Measurements from ENCODE around the gene OCSTAMP.
A peak's percentile ranks its signal among the peaks of the same experiment; 100 is the strongest.

OCSTAMP gene

GRCh38 chr20:46573234-46573633 lies 22.8 kb upstream of the OCSTAMP start:
- DNase-seq (ENCODE audit: low read depth, low spot score) = no peak

GRCh38 chr20:46572790-46573189 lies 22.3 kb upstream of the OCSTAMP start:
- DNase-seq (ENCODE audit: low read depth, low spot score) = no peak

- DNase-seq (ENCODE audit: low read depth, low spot score) = no peak
These were observed 21.7 kb upstream of the OCSTAMP start for GRCh38 chr20:46572153-46572552.

GRCh38 chr20:46571418-46571817 lies 21.0 kb upstream of the OCSTAMP start:
- DNase-seq (ENCODE audit: low read depth, low spot score) = no peak

- no peak for DNase-seq (ENCODE audit: low read depth, low spot score)
These were observed 20.5 kb upstream of the OCSTAMP start for GRCh38 chr20:46570956-46571355.

GRCh38 chr20:46569961-46570360 lies 19.5 kb upstream of the OCSTAMP start:
- DNase-seq (ENCODE audit: low read depth, low spot score) = no peak

GRCh38 chr20:46568570-46569129 lies 18.2 kb upstream of the OCSTAMP start:
- DNase-seq (ENCODE audit: low read depth, low spot score) = no peak

GRCh38 chr20:46566125-46566524 lies 15.7 kb upstream of the OCSTAMP start:
- no peak for DNase-seq (ENCODE audit: low read depth, low spot score)

- DNase-seq (ENCODE audit: low read depth, low spot score) = no peak
These were observed 13.9 kb upstream of the OCSTAMP start for GRCh38 chr20:46564241-46564957.

- DNase-seq (ENCODE audit: low read depth, low spot score) = no peak
These were observed 13.4 kb upstream of the OCSTAMP start for GRCh38 chr20:46563860-46564221.

- no peak for DNase-seq (ENCODE audit: low read depth, low spot score)
These were observed 12.9 kb upstream of the OCSTAMP start for GRCh38 chr20:46563170-46563859.

GRCh38 chr20:46562373-46563169 lies 12.1 kb upstream of the OCSTAMP start:
- peak; percentile 20 for DNase-seq (ENCODE audit: low read depth, low spot score)

GRCh38 chr20:46562009-46562372 lies 11.5 kb upstream of the OCSTAMP start:
- no peak for DNase-seq (ENCODE audit: low read depth, low spot score)

GRCh38 chr20:46559685-46560440 lies 9.4 kb upstream of the OCSTAMP start:
- no peak for DNase-seq (ENCODE audit: low read depth, low spot score)

- DNase-seq (ENCODE audit: low read depth, low spot score) = no peak
These were observed 8.5 kb upstream of the OCSTAMP start for GRCh38 chr20:46559001-46559400.

GRCh38 chr20:46558511-46558959 lies 8.1 kb upstream of the OCSTAMP start:
- DNase-seq (ENCODE audit: low read depth, low spot score) = no peak

- DNase-seq (ENCODE audit: low read depth, low spot score) = no peak
These were observed 6.9 kb upstream of the OCSTAMP start for GRCh38 chr20:46557231-46557956.

- no peak for DNase-seq (ENCODE audit: low read depth, low spot score)
These were observed 5.0 kb upstream of the OCSTAMP start for GRCh38 chr20:46555370-46555956.

GRCh38 chr20:46554828-46555227 lies 4.4 kb upstream of the OCSTAMP start:
- DNase-seq (ENCODE audit: low read depth, low spot score) = no peak

- DNase-seq (ENCODE audit: low read depth, low spot score) = no peak
These were observed 3.5 kb upstream of the OCSTAMP start for GRCh38 chr20:46553926-46554325.
